CD14-positive monocyte (primary cell): Measurements from ENCODE around the gene ONECUT3. TPM values are rescaled to one million over a fixed set of nuclear protein-coding genes. Genes with fewer than 3 reads are reported as not detected.

Experiments used
- DNase-seq, 3 donors: peaks; one replicate each; pipeline ENCODE4 v3.0.0-alpha.2; 2011 to 2022
- H2AFZ ChIP-seq: 2 replicates; pipeline ENCODE4 v1.6.0; 2012; ENCODE audit warnings: mild to moderate bottlenecking, low read depth, low read length, inconsistent platforms; ENCODE audit not compliant: insufficient read depth, poor library complexity, severe bottlenecking
- H3K27ac ChIP-seq, 2 donors: 1 replicate in 1 of 2; 2 replicates in 1 of 2; pipeline ENCODE4 v1.5.1; 2012 to 2013; ENCODE audit warnings: low read length in 2 of 2, control low read depth in 1 of 2, inconsistent platforms in 1 of 2, low read depth in 1 of 2, mild to moderate bottlenecking in 1 of 2
- H3K27me3 ChIP-seq, 2 donors: one replicate each; pipeline versions ENCODE4 v1.6.0 to v1.6.1; 2011 to 2013; ENCODE audit warnings: low read length in 2 of 2; ENCODE audit not compliant: control insufficient read depth in 2 of 2, insufficient read depth in 2 of 2
- H3K36me3 ChIP-seq, 2 donors: replicated peaks in 1 of 2; 1 replicate in 1 of 2; 2 replicates in 1 of 2; pipeline versions ENCODE4 v1.5.1 to v1.6.1; 2012 to 2013; ENCODE audit warnings: low read length in 2 of 2, control low read depth in 1 of 2, inconsistent platforms in 1 of 2, mild to moderate bottlenecking in 1 of 2; ENCODE audit not compliant: insufficient read depth in 2 of 2, control insufficient read depth in 1 of 2
- H3K4me1 ChIP-seq, 2 donors: 1 replicate in 1 of 2; 2 replicates in 1 of 2; pipeline versions ENCODE4 v1.5.1 to v1.6.1; 2012 to 2013; ENCODE audit warnings: low read length in 2 of 2, control low read depth in 1 of 2, inconsistent platforms in 1 of 2, mild to moderate bottlenecking in 1 of 2, moderate library complexity in 1 of 2; ENCODE audit not compliant: insufficient read depth in 2 of 2, control insufficient read depth in 1 of 2
- H3K4me2 ChIP-seq: replicated peaks from 2 replicates; pipeline ENCODE3; 2012; ENCODE audit warnings: low read length, moderate library complexity, mild to moderate bottlenecking; ENCODE audit not compliant: poor library complexity, severe bottlenecking; ENCODE audit errors: extremely low read depth
- H3K4me3 ChIP-seq, 3 experiments: fragments of 200-600 bp in 1 of 3; sonication (generic) in 1 of 3; replicated peaks in 1 of 3; 1 replicate in 2 of 3; 2 replicates in 1 of 3; pipeline ENCODE4 v1.5.1; 2011 to 2013; ENCODE audit warnings: low read length in 3 of 3, mild to moderate bottlenecking in 3 of 3, control low read depth in 2 of 3, low read depth in 2 of 3, inconsistent platforms in 1 of 3, moderate library complexity in 1 of 3
- H3K79me2 ChIP-seq: 2 replicates; pipeline ENCODE4 v1.6.0; 2012; ENCODE audit warnings: mild to moderate bottlenecking, control low read depth, inconsistent platforms, low read length, moderate library complexity; ENCODE audit not compliant: insufficient read depth
- H3K9ac ChIP-seq: 2 replicates; pipeline ENCODE4 v1.6.0; 2017; ENCODE audit warnings: low read length, mild to moderate bottlenecking; ENCODE audit not compliant: insufficient read depth, poor library complexity, severe bottlenecking
- H3K9me3 ChIP-seq, 2 donors: replicated peaks in 1 of 2; 1 replicate in 1 of 2; 2 replicates in 1 of 2; pipeline versions ENCODE4 v1.5.1 to v1.6.1; 2012 to 2013; ENCODE audit warnings: low read length in 2 of 2, control low read depth in 1 of 2; ENCODE audit not compliant: control insufficient read depth in 1 of 2, insufficient read depth in 1 of 2
- H4K20me1 ChIP-seq: 2 replicates; pipeline ENCODE4 v1.6.0; 2012; ENCODE audit warnings: mild to moderate bottlenecking, low read length, control low read depth, moderate library complexity; ENCODE audit not compliant: insufficient read depth
- H3K27ac Mint-ChIP-seq, 7 donors: one replicate each; pipeline ENCODE4 v1.8.0; 2020; ENCODE audit warnings: mild to moderate bottlenecking in 7 of 7, mixed read lengths in 7 of 7, moderate library complexity in 6 of 7, inconsistent platforms in 2 of 7
- H3K27me3 Mint-ChIP-seq, 3 donors: one replicate each; pipeline ENCODE4 v1.8.0; 2021 to 2022; ENCODE audit warnings: low read depth in 3 of 3, mild to moderate bottlenecking in 3 of 3, mixed read lengths in 3 of 3, moderate library complexity in 3 of 3, inconsistent platforms in 1 of 3
- H3K36me3 Mint-ChIP-seq, 2 donors: one replicate each; pipeline ENCODE4 v1.8.0; 2020; ENCODE audit warnings: mixed read lengths in 2 of 2, inconsistent platforms in 1 of 2, mild to moderate bottlenecking in 1 of 2
- H3K4me1 Mint-ChIP-seq: one replicate; pipeline ENCODE4 v1.8.0; 2020; ENCODE audit warnings: mild to moderate bottlenecking, mixed read lengths
- H3K4me3 Mint-ChIP-seq, 2 donors: one replicate each; pipeline ENCODE4 v1.8.0; 2020; ENCODE audit warnings: mild to moderate bottlenecking in 2 of 2, mixed read lengths in 2 of 2, moderate library complexity in 1 of 2
- H3K9me3 Mint-ChIP-seq, 7 donors: one replicate each; pipeline ENCODE4 v1.8.0; 2020 to 2022; ENCODE audit warnings: mixed read lengths in 7 of 7, mild to moderate bottlenecking in 6 of 7, moderate library complexity in 6 of 7, inconsistent platforms in 2 of 7
- CTCF ChIP-seq: fragments of 200-600 bp; IDR thresholded peaks from one replicate; pipeline ENCODE4 v1.8.0; 2022; ENCODE audit warnings: antibody characterized with exemption, mild to moderate bottlenecking
- WGBS: methylation state at CpG from one replicate; pipeline ENCODE4 v1.1.5; 2013; ENCODE audit warnings: missing lambda C conversion rate; ENCODE audit not compliant: insufficient coverage; 5-methylcytosine and 5-hydroxymethylcytosine counted together
- intact Hi-C, 2 donors: fragments of 100-400 bp; cut with micrococcal nuclease; formaldehyde crosslinking; loops; one replicate each; pipeline versions ENCODE4 v1.15.0 to v1.15.1; 2023
- polyA plus RNA-seq, 3 donors: library from polyadenylated mRNA; depleted of rRNA in 1 of 3; unstranded in 2 of 3; stranded (reverse) in 1 of 3; fragments of 300-500 nt in 2 of 3; fragments of >200 nt in 1 of 3; fragmentation: Illumina TruSeq in 2 of 3; gene quantifications; 1 replicate in 2 of 3; 2 replicates in 1 of 3; pipeline ENCODE4 v1.2.3, GENCODE V29; 2012 to 2021

The ONECUT3 gene
- polyA plus RNA-seq, 3 donors = not detected

GRCh38 chr19:1744822-1745563, 8.3 kb upstream of the ONECUT3 start:
- Histone ChIP-seq H3K79me2 (no peaks in the 10 kb centered on the region), H3K4me2 (no peak overlapping the region), H3K9me3 (peaks cover 11 to 35% of the 10 kb centered on the region in 2 donors), H3K27ac (no peak overlapping the region), H4K20me1 (no peaks in the 10 kb centered on the region), H3K9ac (no peak overlapping the region), H3K4me3 (no peak overlapping the region), H3K27me3 (peaks cover 36 to 59% of the 10 kb centered on the region in 2 donors), H3K36me3 (no peaks in the 10 kb centered on the region), H2AFZ (no peak overlapping the region), H3K4me1 (peaks cover 3 to 10% of the 10 kb centered on the region in 2 donors)
- intact Hi-C loops = no loop called here
- Mint-ChIP-seq H3K4me3 (peak overlapping the region in 1 of 2 donors; percentile 60), H3K9me3 (peaks cover 0 to 27% (median 14%) of the 10 kb centered on the region in 7 donors), H3K36me3 (peaks cover 0 to 5% of the 10 kb centered on the region in 2 donors), H3K4me1 (peaks cover 6% of the 10 kb centered on the region), H3K27ac (no peak overlapping the region), H3K27me3 (peaks cover 38 to 81% (median 74%) of the 10 kb centered on the region in 3 donors)
- DNase-seq = no peak
- no peak for TF ChIP-seq CTCF
- 14% methylated on average over 6 of the region's 19 CpGs for WGBS

- H4K20me1 ChIP-seq = no peaks in the 10 kb centered on the region
- no peak overlapping the region for H3K4me3 ChIP-seq
- H3K79me2 ChIP-seq = no peaks in the 10 kb centered on the region
- Mint-ChIP-seq H3K27me3 (peaks cover 44 to 81% (median 74%) of the 10 kb centered on the region in 3 donors), H3K9me3 (peaks cover 0 to 24% (median 12%) of the 10 kb centered on the region in 7 donors), H3K36me3 (peaks cover 0 to 5% of the 10 kb centered on the region in 2 donors), H3K27ac (no peak overlapping the region), H3K4me1 (peaks cover 10% of the 10 kb centered on the region), H3K4me3 (peak overlapping the region in 1 of 2 donors; percentile 46)
- no peak overlapping the region for H2AFZ ChIP-seq
- H3K36me3 ChIP-seq = no peaks in the 10 kb centered on the region
- H3K9ac ChIP-seq = no peak overlapping the region
- peaks cover 9 to 41% of the 10 kb centered on the region in 2 donors for H3K9me3 ChIP-seq
- DNase-seq = no peak
- H3K4me1 ChIP-seq = peaks cover 3 to 10% of the 10 kb centered on the region in 2 donors
- intact Hi-C loops = no loop called here
- H3K27ac ChIP-seq = no peak overlapping the region
- WGBS = 1% methylated on average over 12 of the region's 14 CpGs
- no peak overlapping the region for H3K4me2 ChIP-seq
- H3K27me3 ChIP-seq = peaks cover 42 to 65% of the 10 kb centered on the region in 2 donors
- no peak for TF ChIP-seq CTCF
Observed at GRCh38 chr19:1745589-1746031, 7.7 kb upstream of the ONECUT3 start.
